H1 (cell line): Measurements from ENCODE around the gene ASS1. TPM values are rescaled to one million over a fixed set of nuclear protein-coding genes. Genes with fewer than 3 reads are reported as not detected.

Experiments
- CTCF ChIA-PET: fragments of 300-600 bp; sonication (Branson Sonifier 250); formaldehyde crosslinking; loops from one replicate; lab custom pipeline; 2021; ENCODE audit not compliant: partially characterized antibody; lab: Charles Lee
- POLR2A ChIA-PET: fragments of 300-600 bp; sonication (Branson Sonifier 250); formaldehyde crosslinking; loops from one replicate; lab custom pipeline; 2021; ENCODE audit warnings: inconsistent platforms; ENCODE audit not compliant: partially characterized antibody; lab: Charles Lee
- DNase-seq, 2 experiments: peaks; one replicate each; pipeline versions ENCODE4 v3.0.0 to v3.0.0-alpha.2; 2010 to 2022; ENCODE audit warnings: low spot score in 2 of 2, low read depth in 1 of 2, mixed read lengths in 1 of 2
- FAIRE-seq: peaks from 2 replicates; lab custom pipeline; 2011; peaks lifted over from hg19 to GRCh38; lab: Jason Lieb, UNC
- H2AFZ ChIP-seq: 2 replicates; pipeline ENCODE4 v1.8.1; 2012; ENCODE audit warnings: low read length, inconsistent platforms
- H2AK5ac ChIP-seq: 2 replicates; pipeline ENCODE4 v1.6.1; 2013; ENCODE audit warnings: low read depth, low read length
- H2BK120ac ChIP-seq: replicated peaks from 2 replicates; pipeline ENCODE3; 2013; ENCODE audit warnings: low read depth, low read length, inconsistent platforms
- H2BK12ac ChIP-seq: 2 replicates; pipeline ENCODE4 v1.6.1; 2013; ENCODE audit warnings: low read depth, low read length
- H2BK15ac ChIP-seq: 2 replicates; pipeline ENCODE4 v1.6.1; 2013; ENCODE audit warnings: low read length
- H2BK20ac ChIP-seq: 2 replicates; pipeline ENCODE4 v1.6.1; 2013; ENCODE audit warnings: low read length
- H2BK5ac ChIP-seq: 2 replicates; pipeline ENCODE4 v1.6.1; 2013; ENCODE audit warnings: low read depth, low read length
- H3K14ac ChIP-seq: 2 replicates; pipeline ENCODE4 v1.6.1; 2013; ENCODE audit warnings: inconsistent platforms; ENCODE audit not compliant: insufficient read length
- H3K18ac ChIP-seq: 2 replicates; pipeline ENCODE4 v1.6.1; 2013; ENCODE audit warnings: low read length; ENCODE audit errors: extremely low read depth
- H3K23ac ChIP-seq: 2 replicates; pipeline ENCODE4 v1.6.1; 2013; ENCODE audit warnings: inconsistent platforms; ENCODE audit not compliant: insufficient read length
- H3K23me2 ChIP-seq: 2 replicates; pipeline ENCODE4 v1.6.1; 2013; ENCODE audit warnings: low read depth, low read length
- H3K27ac ChIP-seq: 2 replicates; pipeline ENCODE4 v1.6.1; 2011; ENCODE audit warnings: low read depth, low read length, inconsistent platforms
- H3K27me3 ChIP-seq, 4 experiments: replicated peaks in 1 of 4; 1 replicate in 1 of 4; 2 replicates in 3 of 4; pipeline versions ENCODE4 v1.6.1 to v1.8.1; 2011 to 2013; ENCODE audit warnings: low read length in 3 of 4, mild to moderate bottlenecking in 3 of 4, inconsistent platforms in 2 of 4, mixed read lengths in 2 of 4, moderate library complexity in 1 of 4; ENCODE audit not compliant: control insufficient read depth in 3 of 4, insufficient read depth in 3 of 4; ENCODE audit errors: extremely low read depth in 1 of 4
- H3K36me3 ChIP-seq, 4 experiments: 2 replicates each; pipeline versions ENCODE4 v1.6.1 to v1.8.1; 2011 to 2013; ENCODE audit warnings: mild to moderate bottlenecking in 4 of 4, low read length in 3 of 4, moderate library complexity in 2 of 4, control low read depth in 1 of 4, inconsistent platforms in 1 of 4; ENCODE audit not compliant: insufficient read depth in 4 of 4, control insufficient read depth in 2 of 4
- H3K4ac ChIP-seq: replicated peaks from 2 replicates; pipeline ENCODE3; 2013; ENCODE audit warnings: low read length, low read depth, mixed read lengths, inconsistent platforms; ENCODE audit not compliant: insufficient read length
- H3K4me1 ChIP-seq, 4 experiments: replicated peaks in 1 of 4; 1 replicate in 1 of 4; 2 replicates in 3 of 4; pipeline versions ENCODE4 v1.6.1 to v1.8.1; 2011 to 2013; ENCODE audit warnings: low read length in 3 of 4, inconsistent platforms in 2 of 4, mixed read lengths in 1 of 4; ENCODE audit not compliant: insufficient read depth in 4 of 4, control insufficient read depth in 3 of 4
- H3K4me2 ChIP-seq, 2 experiments: 2 replicates each; pipeline versions ENCODE4 v1.6.1 to v1.8.1; 2011 to 2013; ENCODE audit warnings: low read depth in 2 of 2, low read length in 2 of 2, control low read depth in 1 of 2, inconsistent platforms in 1 of 2, mild to moderate bottlenecking in 1 of 2; ENCODE audit not compliant: insufficient read depth in 1 of 2
- H3K4me3 ChIP-seq, 4 experiments: fragments of 200-600, 300-600 bp in 1 of 4; sonication (generic), shearing (Covaris generic), sonication (Bioruptor Twin) in 1 of 4; 2 replicates each; pipeline versions ENCODE4 v1.5.1 to v1.8.1; 2011 to 2016; ENCODE audit warnings: low read length in 4 of 4, low read depth in 3 of 4, control low read depth in 2 of 4, inconsistent platforms in 2 of 4, mild to moderate bottlenecking in 2 of 4, mixed read lengths in 1 of 4, moderate library complexity in 1 of 4; ENCODE audit not compliant: insufficient read depth in 2 of 4; ENCODE audit errors: extremely low read depth in 1 of 4
- H3K56ac ChIP-seq: replicated peaks from 2 replicates; pipeline ENCODE3; 2013; ENCODE audit warnings: low read depth, mild to moderate bottlenecking, mixed read lengths, low read length, inconsistent platforms; ENCODE audit not compliant: insufficient read length
- H3K79me1 ChIP-seq: 2 replicates; pipeline ENCODE4 v1.6.1; 2013; ENCODE audit warnings: low read depth, low read length, control low read depth
- H3K79me2 ChIP-seq, 2 experiments: 2 replicates each; pipeline versions ENCODE4 v1.6.1 to v1.8.1; 2012 to 2013; ENCODE audit warnings: low read length in 2 of 2, mild to moderate bottlenecking in 2 of 2, inconsistent platforms in 1 of 2; ENCODE audit not compliant: insufficient read depth in 2 of 2, control insufficient read depth in 1 of 2
- H3K9ac ChIP-seq, 4 experiments: replicated peaks in 1 of 4; 1 replicate in 1 of 4; 2 replicates in 3 of 4; pipeline versions ENCODE4 v1.6.1 to v1.8.1; 2011 to 2013; ENCODE audit warnings: low read depth in 3 of 4, low read length in 3 of 4, control low read depth in 2 of 4, mild to moderate bottlenecking in 2 of 4, moderate library complexity in 2 of 4, inconsistent platforms in 1 of 4; ENCODE audit errors: extremely low read depth in 1 of 4
- H3K9me3 ChIP-seq, 2 experiments: 2 replicates each; pipeline versions ENCODE4 v1.6.1 to v1.8.1; 2012 to 2013; ENCODE audit warnings: mild to moderate bottlenecking in 2 of 2, moderate library complexity in 2 of 2, control low read depth in 1 of 2, inconsistent platforms in 1 of 2, low read depth in 1 of 2, low read length in 1 of 2, mixed read lengths in 1 of 2; ENCODE audit not compliant: insufficient read depth in 2 of 2
- H4K20me1 ChIP-seq, 2 experiments: replicated peaks in 1 of 2; 2 replicates each; pipeline versions ENCODE3 to v1.8.1; 2011 to 2013; ENCODE audit warnings: inconsistent platforms in 2 of 2, low read length in 2 of 2, mild to moderate bottlenecking in 1 of 2; ENCODE audit not compliant: insufficient read depth in 2 of 2, control insufficient read depth in 1 of 2
- H4K5ac ChIP-seq: 2 replicates; pipeline ENCODE4 v1.6.1; 2013; ENCODE audit warnings: low read length, low read depth, mixed read lengths, inconsistent platforms; ENCODE audit not compliant: insufficient read length
- H4K8ac ChIP-seq: 2 replicates; pipeline ENCODE4 v1.8.0; 2013; ENCODE audit warnings: mild to moderate bottlenecking, moderate library complexity, low read length, inconsistent platforms; ENCODE audit not compliant: insufficient read depth; ENCODE audit errors: extremely low read depth
- H4K91ac ChIP-seq: replicated peaks from 2 replicates; pipeline ENCODE3; 2013; ENCODE audit warnings: low read length, mixed read lengths, inconsistent platforms; ENCODE audit not compliant: insufficient read length
- EP300 ChIP-seq, 2 experiments: IDR thresholded peaks; 1 replicate in 1 of 2; 2 replicates in 1 of 2; pipeline ENCODE4 v1.6.1; 2011 to 2012; ENCODE audit warnings: low read depth in 2 of 2, low read length in 2 of 2, mild to moderate bottlenecking in 2 of 2, borderline replicate concordance in 1 of 2, inconsistent platforms in 1 of 2, moderate library complexity in 1 of 2
- JUND ChIP-seq: IDR thresholded peaks from 2 replicates; pipeline ENCODE4 v1.6.1; 2011; ENCODE audit warnings: mild to moderate bottlenecking, improper control_type of control experiment, low read length
- NRF1 ChIP-seq: IDR thresholded peaks from 2 replicates; pipeline ENCODE4 v1.6.1; 2011; ENCODE audit warnings: mild to moderate bottlenecking, low read depth, low read length, improper control_type of control experiment
- RAD21 ChIP-seq, 2 experiments: IDR thresholded peaks in 1 of 2; conservative IDR thresholded peaks in 1 of 2; 2 replicates each; pipeline ENCODE4 v1.6.1; 2011; ENCODE audit warnings: low read depth in 2 of 2, low read length in 2 of 2, improper control_type of control experiment in 1 of 2, inconsistent platforms in 1 of 2, mild to moderate bottlenecking in 1 of 2, moderate library complexity in 1 of 2
- WGBS, 2 experiments: shearing (Covaris generic) in 1 of 2; methylation state at CpG; one replicate each; pipeline versions ENCODE4 v1.1.6 to v1.1.7; 2013 to 2015; ENCODE audit warnings: low lambda C conversion rate in 2 of 2, mixed read lengths in 2 of 2, inconsistent platforms in 1 of 2, low coverage in 1 of 2, missing lambda C conversion rate in 1 of 2; ENCODE audit not compliant: insufficient replicate concordance in 2 of 2, insufficient coverage in 1 of 2, insufficient read length in 1 of 2; ENCODE audit errors: extremely low coverage in 1 of 2, missing lambda C conversion rate in 1 of 2; 5-methylcytosine and 5-hydroxymethylcytosine counted together
- polyA plus RNA-seq, 7 experiments: library from polyadenylated mRNA; depleted of rRNA in 3 of 7; stranded (reverse) in 5 of 7; unstranded in 2 of 7; fragments of >200 nt in 5 of 7; fragments of 200-250 nt in 2 of 7; gene quantifications; 1 replicate in 5 of 7; 2 replicates in 1 of 7; 4 replicates in 1 of 7; pipeline versions ENCODE4 v1.2.1 to v1.2.3, GENCODE V29; 2011 to 2013; ENCODE audit warnings: missing spikeins in 2 of 7, mixed read lengths in 2 of 7
- total RNA-seq: library from RNA; stranded (reverse); fragmentation: NEBNext Ultra II Directional; extraction: Animal tissue kit (Norgen Biotek cat#: 25700); gene quantifications from 2 replicates; pipeline ENCODE4 v1.2.1, GENCODE V29; 2021

The ASS1 gene
- total and polyA plus RNA-seq, 2 of the 8 experiments (the other 6 are each of a cell fraction or from before 2014, with no cell fraction given), result 108 to 296 TPM

- no peak overlapping the region for H2AFZ ChIP-seq
- H3K79me2 ChIP-seq, result no peaks in the 10 kb centered on the region
- no peak overlapping the region for H3K9ac ChIP-seq
- H3K4me1 ChIP-seq, result no peaks in the 10 kb centered on the region
- H2BK20ac ChIP-seq, result no peak overlapping the region
- H3K36me3 ChIP-seq, result no peaks in the 10 kb centered on the region
- no peak overlapping the region for H2BK5ac ChIP-seq
- TF ChIP-seq JUND (no peak), RAD21 (IDR thresholded peaks at IDR 0.05 in 1 of 2, conservative IDR thresholded peaks at IDR 0.05 in 1 of 2; ENCODE audit: low read depth in 2 of 2, low read length in 2 of 2) (no peak), EP300 (IDR thresholded peaks at IDR 0.05; ENCODE audit: borderline replicate concordance in 1 of 2, low read depth in 2 of 2, low read length in 2 of 2) (no peak), NRF1 (no peak)
- TF ChIP-seq, all 59 proteins: peak for 0
- no peaks in the 10 kb centered on the region; a peak in 1 of 7 replicates for H3K27me3 ChIP-seq
- no peak overlapping the region for H4K91ac ChIP-seq
- FAIRE-seq, result no peak
- ChIA-PET CTCF (interaction anchor here (1.3 to 1.5 kb wide), 2 partner anchors 10 to 172 kb away, joined by 3 to 5 read pairs; no protein-coding TSS in a partner anchor), POLR2A (no interaction called here)
- H4K5ac ChIP-seq, result no peak overlapping the region
- no peaks in the 10 kb centered on the region for H4K20me1 ChIP-seq
- H3K27ac ChIP-seq, result no peak overlapping the region
- no peak for DNase-seq
- no peak overlapping the region for H3K4ac ChIP-seq
- no peak overlapping the region for H2BK120ac ChIP-seq
- 91% methylated on average over 11 of the region's 11 CpGs; no CpG with 5 or more reads in 1 of the 2 experiments for WGBS, 2 experiments
- no peak overlapping the region for H3K4me2 ChIP-seq
- H3K56ac ChIP-seq, result no peak overlapping the region
- H2BK15ac ChIP-seq, result no peak overlapping the region
- no peak overlapping the region for H4K8ac ChIP-seq
- no peak overlapping the region for H3K14ac ChIP-seq
- H2BK12ac ChIP-seq, result no peak overlapping the region
- H3K79me1 ChIP-seq, result no peaks in the 10 kb centered on the region
- no peak overlapping the region for H2AK5ac ChIP-seq
- H3K23me2 ChIP-seq, result no peaks in the 10 kb centered on the region
- H3K9me3 ChIP-seq, result peaks cover 0 to 2% of the 10 kb centered on the region in 2 experiments; a peak in 1 of 4 replicates
- H3K4me3 ChIP-seq, result no peak overlapping the region
- H3K18ac ChIP-seq, result no peak overlapping the region
- no peak overlapping the region for H3K23ac ChIP-seq
These were observed 29.6 kb upstream of the ASS1 start for GRCh38 chr9:130414910-130415746.
